GM12878 (cell line): ENCODE data around the gene GAMT. TPM values are rescaled to one million over a fixed set of nuclear protein-coding genes. Genes with fewer than 3 reads are reported as not detected.
A peak's percentile ranks its signal among the peaks of the same experiment; 100 is the strongest.

Source experiments
- ATAC-seq: fragments of 200-7000 bp; cut with Tn5 transposase; 3 replicates; pipeline ENCODE4 v1.9.1; 2020; ENCODE audit warnings: mild to moderate bottlenecking, moderate library complexity
- BruUV-seq: library from RNA; stranded (reverse); fragments of 400-500 nt; replicated peaks from 2 replicates; lab custom pipeline; 2021; lab: Mats Ljungman, UMichigan
- CTCF ChIA-PET: fragments of 300-600 bp; sonication (Branson Sonifier 250); formaldehyde crosslinking; extraction: SDS; loops from one replicate; lab custom pipeline; 2021; ENCODE audit warnings: inconsistent platforms; lab: Yijun Ruan, JAX
- POLR2A ChIA-PET: fragments of 350-600 bp; formaldehyde crosslinking; extraction: SDS; loops from one replicate; lab custom pipeline; 2021; ENCODE audit warnings: inconsistent platforms; lab: Charles Lee
- RAD21 ChIA-PET: fragments of 300-600 bp; sonication (Branson Sonifier 250); formaldehyde crosslinking; loops from one replicate; lab custom pipeline; 2023; ENCODE audit warnings: antibody characterized with exemption; ENCODE audit not compliant: unreplicated experiment; lab: Charles Lee
- SMC1A ChIA-PET: fragments of 300-600 bp; sonication (Branson Sonifier 250); formaldehyde crosslinking; loops from one replicate; lab custom pipeline; 2023; ENCODE audit not compliant: unreplicated experiment, uncharacterized antibody; lab: Charles Lee
- DNase-seq: peaks from one replicate; pipeline ENCODE4 v3.0.0-alpha.2; 2011; ENCODE audit warnings: low read depth, low spot score
- FAIRE-seq: peaks from 3 replicates; lab custom pipeline; 2011; peaks lifted over from hg19 to GRCh38; lab: Jason Lieb, UNC
- H2AFZ ChIP-seq: 2 replicates; pipeline ENCODE4 v1.6.0; 2011; ENCODE audit warnings: low read depth, low read length, control low read depth; ENCODE audit not compliant: control insufficient read depth
- H3K27ac ChIP-seq: 2 replicates; pipeline ENCODE4 v1.5.1; 2011; ENCODE audit warnings: control low read depth; ENCODE audit not compliant: control insufficient read depth, insufficient read depth
- H3K27me3 ChIP-seq, 2 experiments: replicated peaks in 1 of 2; 2 replicates each; pipeline versions ENCODE4 v1.6.0 to v1.6.1; 2011; ENCODE audit warnings: low read length in 1 of 2; ENCODE audit not compliant: control insufficient read depth in 2 of 2, insufficient read depth in 2 of 2
- H3K36me3 ChIP-seq, 2 experiments: 2 replicates each; pipeline ENCODE4 v1.5.1; 2011; ENCODE audit warnings: low read length in 1 of 2; ENCODE audit not compliant: control insufficient read depth in 2 of 2, insufficient read depth in 2 of 2
- H3K4me1 ChIP-seq: 2 replicates; pipeline ENCODE4 v1.6.1; 2011; ENCODE audit warnings: mild to moderate bottlenecking, low read length, moderate library complexity, mixed read lengths; ENCODE audit not compliant: control insufficient read depth, insufficient read depth
- H3K4me2 ChIP-seq: 2 replicates; pipeline ENCODE4 v1.6.0; 2011; ENCODE audit warnings: control low read depth; ENCODE audit not compliant: control insufficient read depth, insufficient read depth
- H3K4me3 ChIP-seq: fragments of 200-600 bp; sonication (generic); 2 replicates; pipeline ENCODE4 v1.5.1; 2016
- H3K79me2 ChIP-seq: 2 replicates; pipeline ENCODE4 v1.6.0; 2011; ENCODE audit warnings: low read length; ENCODE audit not compliant: control insufficient read depth, insufficient read depth
- H3K9ac ChIP-seq: 2 replicates; pipeline ENCODE4 v1.8.0; 2011; ENCODE audit warnings: low read length, control low read depth, mixed read lengths; ENCODE audit not compliant: control insufficient read depth, insufficient read depth
- H3K9me3 ChIP-seq: replicated peaks from 3 replicates; pipeline ENCODE4 v1.5.1; 2011; ENCODE audit warnings: mild to moderate bottlenecking, low read length; ENCODE audit not compliant: control insufficient read depth, insufficient read depth
- H4K20me1 ChIP-seq: 2 replicates; pipeline ENCODE4 v1.6.0; 2011; ENCODE audit not compliant: control insufficient read depth, insufficient read depth
- FOS ChIP-seq: IDR thresholded peaks from 3 replicates; pipeline ENCODE4 v1.6.1; 2011; ENCODE audit warnings: borderline replicate concordance; ENCODE audit not compliant: insufficient read length; ENCODE audit errors: extremely low read depth
- IRF4 ChIP-seq: IDR thresholded peaks from 2 replicates; pipeline ENCODE4 v1.6.1; 2011; ENCODE audit warnings: low read depth, low read length
- MXI1 ChIP-seq: fragments of 150-350 bp; IDR thresholded peaks from 2 replicates; pipeline ENCODE4 v1.6.1; 2011; ENCODE audit warnings: low read depth, mild to moderate bottlenecking, inconsistent platforms, low read length, improper control_type of control experiment
- POLR2A ChIP-seq: IDR thresholded peaks from 2 replicates; pipeline ENCODE4 v1.6.1; 2011; ENCODE audit warnings: low read depth, mild to moderate bottlenecking, low read length
- RBBP5 ChIP-seq: fragments of 200-600 bp; sonication (generic); conservative IDR thresholded peaks from 2 replicates; pipeline ENCODE4 v1.6.1; 2016
- TCF12 ChIP-seq: IDR thresholded peaks from 2 replicates; pipeline ENCODE4 v1.6.1; 2011; ENCODE audit warnings: low read depth, mild to moderate bottlenecking, low read length
- WGBS: methylation state at CpG from one replicate; pipeline ENCODE4 v1.1.6; 2016; ENCODE audit warnings: low lambda C conversion rate; ENCODE audit not compliant: insufficient replicate concordance, insufficient coverage; ENCODE audit errors: missing lambda C conversion rate; 5-methylcytosine and 5-hydroxymethylcytosine counted together
- in situ Hi-C: fragments of 300-500 bp; cut with MboI; formaldehyde crosslinking; loops from 9 replicates; pipeline ENCODE4 v1.14.3; 2018; ENCODE audit warnings: mixed read lengths
- intact Hi-C: fragments of 100-400 bp; cut with micrococcal nuclease; formaldehyde crosslinking; loops from one replicate; pipeline ENCODE4 v1.14.2; 2022; ENCODE audit not compliant: unreplicated experiment
- polyA plus RNA-seq, 11 experiments: library from polyadenylated mRNA; depleted of rRNA in 4 of 11; unstranded in 6 of 11; stranded (reverse) in 5 of 11; fragments of >200 nt; fragmentation: Nextera tagmentation in 4 of 11; fragmentation: Illumina TruSeq in 1 of 11; extraction: Ambion mirVana in 4 of 11; extraction: Trizol in 1 of 11; gene quantifications; 1 replicate in 1 of 11; 2 replicates in 10 of 11; pipeline versions ENCODE4 v1.2.1 to v1.2.3, GENCODE V29; 2011 to 2016; ENCODE audit warnings: inconsistent platforms in 2 of 11, missing spikeins in 2 of 11, low read depth in 1 of 11
- total RNA-seq, 4 experiments: library from RNA; depleted of rRNA in 3 of 4; stranded (reverse); fragments of >200 nt in 3 of 4; fragmentation: Illumina TruSeq in 1 of 4; extraction: Trizol in 1 of 4; gene quantifications; 2 replicates each; pipeline versions ENCODE4 v1.2.1 to v1.2.3, GENCODE V29; 2013 to 2021
- TF ChIP-seq, protein P1 (sequence below): IDR thresholded peaks from 2 replicates; pipeline ENCODE4 v1.6.1; 2011; ENCODE audit warnings: borderline replicate concordance, low read depth, mild to moderate bottlenecking, moderate library complexity, mixed read lengths, low read length; ENCODE audit not compliant: insufficient read depth; ENCODE audit errors: extremely low read length

GAMT gene
- total and polyA plus RNA-seq, 10 of the 15 experiments (the other 5 are each of a cell fraction or from before 2014, with no cell fraction given): 1.6 to 131 (median 38.8) TPM

- ATAC-seq (no peak), DNase-seq (no peak), FAIRE-seq (no peak)
- Histone ChIP-seq H3K36me3 (peaks cover 0 to 1% of the 10 kb centered on the region in 2 experiments), H4K20me1 (no peaks in the 10 kb centered on the region), H3K27me3 (no peaks in the 10 kb centered on the region), H3K9ac (no peak overlapping the region), H2AFZ (no peak overlapping the region), H3K79me2 (no peaks in the 10 kb centered on the region; the same call in 1 of the 2 replicates), H3K27ac (no peak overlapping the region), H3K4me3 (no peak overlapping the region), H3K4me1 (peaks cover 4% of the 10 kb centered on the region), H3K4me2 (no peak overlapping the region), H3K9me3 (no peaks in the 10 kb centered on the region)
- ChIA-PET CTCF (no interaction called here), POLR2A (no interaction called here), RAD21 (interaction anchor here (1.1 kb wide), 1 partner anchor 117 kb away, joined by 3 read pairs; no protein-coding TSS in a partner anchor), SMC1A (no interaction called here)
- no peak for TF ChIP-seq TCF12
- no peak for TF ChIP-seq RBBP5
- no peak for TF ChIP-seq FOS
- TF ChIP-seq POLR2A: peak; percentile 44
- TF ChIP-seq, protein P1, sequence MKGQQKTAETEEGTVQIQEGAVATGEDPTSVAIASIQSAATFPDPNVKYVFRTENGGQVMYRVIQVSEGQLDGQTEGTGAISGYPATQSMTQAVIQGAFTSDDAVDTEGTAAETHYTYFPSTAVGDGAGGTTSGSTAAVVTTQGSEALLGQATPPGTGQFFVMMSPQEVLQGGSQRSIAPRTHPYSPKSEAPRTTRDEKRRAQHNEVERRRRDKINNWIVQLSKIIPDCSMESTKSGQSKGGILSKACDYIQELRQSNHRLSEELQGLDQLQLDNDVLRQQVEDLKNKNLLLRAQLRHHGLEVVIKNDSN: no peak
- TF ChIP-seq IRF4: no peak
- TF ChIP-seq MXI1: no peak
- in situ Hi-C loops (no loop called here), intact Hi-C loops (no loop called here)
- no TSS peak for BruUV-seq
- WGBS: 70% methylated on average over 25 of the region's 25 CpGs
These were observed 5.1 kb downstream of the GAMT start for GRCh38 chr19:1396019-1396767.
